GM06990 (cell line): ENCODE measurements around the gene SSH2.

Experiments used
- DNase-seq: peaks from one replicate; pipeline ENCODE4 v3.0.0-alpha.2; 2011; ENCODE audit not compliant: insufficient read length; ENCODE audit errors: extremely low read depth
- H3K27me3 ChIP-seq: replicated peaks from 2 replicates; pipeline ENCODE4 v1.6.0; 2011; ENCODE audit warnings: low read length; ENCODE audit not compliant: control insufficient read depth, insufficient read depth
- H3K36me3 ChIP-seq: 2 replicates; pipeline ENCODE4 v1.5.1; 2011; ENCODE audit warnings: low read length; ENCODE audit not compliant: control insufficient read depth, insufficient read depth
- H3K4me3 ChIP-seq: replicated peaks from 2 replicates; pipeline ENCODE4 v1.5.1; 2011; ENCODE audit warnings: low read depth, mild to moderate bottlenecking, control low read depth, low read length
- TF ChIP-seq, protein P1 (sequence below): IDR thresholded peaks from 2 replicates; pipeline ENCODE4 v1.5.1; 2011; ENCODE audit warnings: low read length, control low read depth, mild to moderate bottlenecking, inconsistent platforms; ENCODE audit not compliant: insufficient read depth, poor library complexity, severe bottlenecking

SSH2 gene

DNA sequence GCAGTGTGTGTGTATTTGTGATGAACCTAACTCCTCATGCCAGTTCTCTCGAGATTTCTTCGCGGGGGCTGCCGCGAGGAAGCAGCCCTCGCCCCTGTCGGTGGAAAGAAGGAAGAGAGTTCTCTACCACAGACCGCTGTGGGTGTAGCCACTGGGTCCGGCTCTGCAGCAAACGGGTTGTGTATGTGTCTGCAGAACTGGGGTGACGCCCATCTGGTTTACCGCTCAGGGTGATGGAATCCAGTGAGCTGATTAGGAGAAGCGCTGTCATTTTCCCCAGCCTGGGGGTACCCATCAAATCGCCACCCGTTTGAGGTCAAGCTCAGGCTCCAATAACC is 315.0 kb downstream of the SSH2 start:
- H3K4me3 ChIP-seq: peak overlapping the region; percentile 59
- TF ChIP-seq, protein P1, sequence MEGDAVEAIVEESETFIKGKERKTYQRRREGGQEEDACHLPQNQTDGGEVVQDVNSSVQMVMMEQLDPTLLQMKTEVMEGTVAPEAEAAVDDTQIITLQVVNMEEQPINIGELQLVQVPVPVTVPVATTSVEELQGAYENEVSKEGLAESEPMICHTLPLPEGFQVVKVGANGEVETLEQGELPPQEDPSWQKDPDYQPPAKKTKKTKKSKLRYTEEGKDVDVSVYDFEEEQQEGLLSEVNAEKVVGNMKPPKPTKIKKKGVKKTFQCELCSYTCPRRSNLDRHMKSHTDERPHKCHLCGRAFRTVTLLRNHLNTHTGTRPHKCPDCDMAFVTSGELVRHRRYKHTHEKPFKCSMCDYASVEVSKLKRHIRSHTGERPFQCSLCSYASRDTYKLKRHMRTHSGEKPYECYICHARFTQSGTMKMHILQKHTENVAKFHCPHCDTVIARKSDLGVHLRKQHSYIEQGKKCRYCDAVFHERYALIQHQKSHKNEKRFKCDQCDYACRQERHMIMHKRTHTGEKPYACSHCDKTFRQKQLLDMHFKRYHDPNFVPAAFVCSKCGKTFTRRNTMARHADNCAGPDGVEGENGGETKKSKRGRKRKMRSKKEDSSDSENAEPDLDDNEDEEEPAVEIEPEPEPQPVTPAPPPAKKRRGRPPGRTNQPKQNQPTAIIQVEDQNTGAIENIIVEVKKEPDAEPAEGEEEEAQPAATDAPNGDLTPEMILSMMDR: no peak
- peaks cover 2% of the 10 kb centered on the region for H3K27me3 ChIP-seq
- no peak for DNase-seq
- no peaks in the 10 kb centered on the region for H3K36me3 ChIP-seq

DNA sequence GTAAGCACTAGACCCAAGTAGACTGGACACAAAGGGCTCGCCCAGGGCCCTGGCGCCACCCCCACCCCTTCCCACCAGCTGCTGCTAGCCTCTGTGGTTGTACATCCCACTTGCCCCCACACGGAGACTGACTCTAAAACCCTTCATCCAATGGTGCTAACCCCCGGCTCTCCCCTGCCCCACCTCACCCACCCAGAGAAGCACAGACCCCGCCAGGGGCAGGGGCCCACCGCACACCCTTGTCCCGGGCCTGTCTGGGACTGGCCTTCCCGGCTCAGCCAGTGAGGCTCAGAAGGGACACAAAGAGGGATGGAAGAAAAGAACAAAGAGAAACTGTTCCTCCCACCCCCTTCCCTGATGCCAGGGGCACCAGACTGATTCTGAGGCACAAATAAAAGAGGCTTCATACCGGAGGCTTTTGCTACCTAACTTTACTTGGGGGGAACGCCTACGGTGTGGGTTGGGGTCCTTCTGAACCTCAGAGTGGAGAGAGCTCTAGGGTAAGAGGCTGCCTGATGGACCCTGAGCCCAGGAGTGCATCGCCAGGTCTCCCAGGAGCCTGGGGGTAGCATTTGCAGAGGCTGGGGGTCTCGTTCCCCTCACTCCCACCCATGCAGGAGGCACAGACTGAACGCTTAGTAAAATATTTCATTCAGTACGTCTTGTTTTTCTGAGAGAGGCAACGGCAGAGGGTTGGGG is 315.5 kb downstream of the SSH2 start:
- peaks cover 2% of the 10 kb centered on the region for H3K27me3 ChIP-seq
- H3K36me3 ChIP-seq: no peaks in the 10 kb centered on the region
- no peak overlapping the region for H3K4me3 ChIP-seq
- TF ChIP-seq, protein P1: no peak
- DNase-seq: no peak

DNA sequence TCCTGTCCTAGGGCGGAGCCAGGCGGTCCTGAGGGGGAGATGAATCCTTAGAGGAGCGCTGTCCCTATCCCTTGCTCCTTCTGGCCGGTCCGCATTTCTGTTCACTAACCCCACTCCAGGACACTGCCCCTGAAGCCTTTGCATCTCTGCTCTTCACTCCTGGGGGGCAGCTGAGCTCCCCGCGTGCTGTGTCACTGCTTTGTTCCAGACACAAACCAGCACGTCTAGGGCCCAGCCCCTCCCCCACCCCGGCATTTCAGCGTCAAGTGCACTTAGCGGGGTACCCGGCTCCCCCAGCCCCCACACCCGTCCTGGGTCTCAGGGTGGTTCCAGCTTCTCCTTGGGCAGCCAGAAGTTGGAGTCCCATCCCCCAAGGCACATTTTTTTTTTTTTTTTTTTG is 316.2 kb downstream of the SSH2 start:
- no peak for DNase-seq
- Histone ChIP-seq H3K36me3 (no peaks in the 10 kb centered on the region), H3K27me3 (peaks cover 2% of the 10 kb centered on the region), H3K4me3 (peak overlapping the region; percentile 29; the same call in 1 of the 2 replicates)
- TF ChIP-seq, protein P1: no peak

DNA sequence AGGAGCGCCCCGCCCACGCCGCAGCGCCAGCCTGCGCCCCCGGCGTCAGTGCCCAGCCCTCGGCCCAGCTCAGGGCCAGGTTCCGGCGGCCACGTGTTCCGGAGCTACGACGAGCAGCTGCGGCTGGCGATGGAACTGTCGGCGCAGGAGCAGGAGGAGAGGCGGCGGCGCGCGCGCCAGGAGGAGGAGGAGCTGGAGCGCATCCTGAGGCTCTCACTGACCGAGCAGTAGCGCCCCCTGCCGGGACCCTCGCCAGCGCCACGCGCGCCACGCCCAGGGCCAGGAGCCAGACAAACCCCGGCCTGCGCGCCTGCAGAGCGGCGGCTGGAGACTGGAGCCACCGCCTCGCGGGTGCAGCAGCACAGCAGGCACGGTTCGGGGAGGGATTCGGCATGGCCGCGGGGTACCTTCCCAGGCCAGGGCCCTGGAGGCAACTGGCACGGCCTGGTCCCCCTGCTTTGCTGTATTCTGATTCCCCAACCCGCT is 316.6 kb downstream of the SSH2 start:
- TF ChIP-seq, protein P1: peak; percentile 70
- Histone ChIP-seq H3K4me3 (peak overlapping the region; percentile 41), H3K27me3 (peaks cover 2% of the 10 kb centered on the region), H3K36me3 (no peaks in the 10 kb centered on the region)
- DNase-seq: peak; percentile 91

DNA sequence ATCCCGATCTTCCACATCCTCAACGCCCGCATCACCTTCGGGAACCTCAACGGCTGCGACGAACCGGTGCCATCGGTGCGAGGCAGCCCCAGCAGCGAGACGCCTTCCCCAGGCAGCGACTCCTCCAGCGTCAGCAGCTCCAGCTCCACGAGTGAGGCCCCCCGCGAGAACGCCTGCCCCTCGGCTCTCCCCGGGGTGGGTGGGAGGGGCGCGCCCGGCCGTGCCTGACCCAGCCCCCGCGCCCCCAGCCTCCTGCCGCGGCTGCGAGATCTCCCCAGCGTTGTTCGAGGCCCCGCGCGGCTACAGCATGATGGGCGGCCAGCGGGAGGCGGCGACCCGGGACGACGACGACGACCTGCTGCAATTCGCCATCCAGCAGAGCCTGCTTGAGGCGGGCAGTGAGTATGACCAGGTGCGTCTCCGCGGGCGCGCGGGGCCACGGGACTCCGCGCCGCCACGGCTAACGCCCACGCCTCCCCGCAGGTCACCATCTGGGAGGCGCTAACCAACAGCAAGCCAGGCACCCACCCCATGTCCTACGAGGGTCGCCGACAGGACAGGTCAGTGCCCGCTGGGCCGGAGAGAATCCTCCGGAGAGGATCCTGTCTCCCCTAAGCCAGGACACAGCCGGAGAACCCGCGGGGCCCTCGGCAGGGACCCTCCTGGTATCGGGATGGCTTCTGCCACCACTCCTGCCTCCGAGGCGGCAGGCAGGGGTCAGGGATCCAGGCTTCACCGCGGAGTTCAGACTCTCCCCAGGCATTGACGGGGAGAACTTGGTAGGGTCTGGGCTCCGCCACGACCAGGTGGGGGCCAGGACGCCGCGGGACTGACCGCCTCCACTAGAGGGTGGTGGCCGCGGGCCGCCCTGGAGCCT is 317.4 kb downstream of the SSH2 start:
- DNase-seq: no peak
- Histone ChIP-seq H3K27me3 (peaks cover 2% of the 10 kb centered on the region), H3K36me3 (no peaks in the 10 kb centered on the region), H3K4me3 (no peak overlapping the region)
- TF ChIP-seq, protein P1: no peak
